ENCODE measurements around the gene PLCB4.

DNA sequence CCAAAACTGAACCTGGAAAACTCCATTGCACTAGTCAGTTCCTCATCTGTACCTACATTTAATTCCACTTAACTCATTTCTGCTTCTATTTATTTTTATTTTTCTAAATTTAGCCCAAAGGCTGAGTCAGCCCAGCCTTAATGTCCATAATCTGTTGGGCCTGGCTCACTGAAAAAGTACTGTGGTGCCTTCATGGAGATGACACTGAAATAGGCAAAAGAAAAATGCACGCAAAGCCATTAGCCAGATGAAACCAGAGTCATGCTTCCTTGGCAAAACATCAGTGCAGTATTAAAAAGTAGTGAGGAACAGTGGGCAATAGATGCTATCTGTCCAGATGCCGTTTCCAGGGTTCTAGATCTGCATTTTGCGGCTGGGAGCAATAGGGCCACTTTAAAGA, 14.7 kb upstream of the PLCB4 start:
- TF ChIP-seq, protein P1, sequence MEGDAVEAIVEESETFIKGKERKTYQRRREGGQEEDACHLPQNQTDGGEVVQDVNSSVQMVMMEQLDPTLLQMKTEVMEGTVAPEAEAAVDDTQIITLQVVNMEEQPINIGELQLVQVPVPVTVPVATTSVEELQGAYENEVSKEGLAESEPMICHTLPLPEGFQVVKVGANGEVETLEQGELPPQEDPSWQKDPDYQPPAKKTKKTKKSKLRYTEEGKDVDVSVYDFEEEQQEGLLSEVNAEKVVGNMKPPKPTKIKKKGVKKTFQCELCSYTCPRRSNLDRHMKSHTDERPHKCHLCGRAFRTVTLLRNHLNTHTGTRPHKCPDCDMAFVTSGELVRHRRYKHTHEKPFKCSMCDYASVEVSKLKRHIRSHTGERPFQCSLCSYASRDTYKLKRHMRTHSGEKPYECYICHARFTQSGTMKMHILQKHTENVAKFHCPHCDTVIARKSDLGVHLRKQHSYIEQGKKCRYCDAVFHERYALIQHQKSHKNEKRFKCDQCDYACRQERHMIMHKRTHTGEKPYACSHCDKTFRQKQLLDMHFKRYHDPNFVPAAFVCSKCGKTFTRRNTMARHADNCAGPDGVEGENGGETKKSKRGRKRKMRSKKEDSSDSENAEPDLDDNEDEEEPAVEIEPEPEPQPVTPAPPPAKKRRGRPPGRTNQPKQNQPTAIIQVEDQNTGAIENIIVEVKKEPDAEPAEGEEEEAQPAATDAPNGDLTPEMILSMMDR (optimal IDR thresholded peaks at IDR 0.05 in 1 of 3, IDR thresholded peaks at IDR 0.05 in 1 of 3, conservative IDR thresholded peaks at IDR 0.05 in 1 of 3; ENCODE audit: extremely low read depth in 1 of 3, insufficient read depth in 2 of 3, low read length in 3 of 3): no peak
- TF ChIP-seq EZH2 (IDR thresholded peaks at IDR 0.05; ENCODE audit: low read length): no peak
